ENCODE measurements around the gene GALNT10. TPM values are rescaled to one million over a fixed set of nuclear protein-coding genes. Genes with fewer than 3 reads are reported as not detected.

The GALNT10 gene
- total and polyA plus RNA-seq, 10 of the 15 experiments (the other 5 are each of a cell fraction or from before 2014, with no cell fraction given) = 3.9 to 35.4 (median 15.5) TPM

GRCh38 chr5:154248691-154249090 is 58.2 kb downstream of the GALNT10 start:
- Histone ChIP-seq H3K4me1 (ENCODE audit: control insufficient read depth, insufficient read depth, low read length) (peaks cover 9% of the 10 kb centered on the region; the same call in 1 of the 2 replicates), H3K9ac (ENCODE audit: control insufficient read depth, insufficient read depth, low read length) (no peak overlapping the region), H3K79me2 (ENCODE audit: control insufficient read depth, insufficient read depth, low read length) (peaks cover 8% of the 10 kb centered on the region; the same call in 1 of the 2 replicates), H4K20me1 (ENCODE audit: control insufficient read depth, insufficient read depth) (no peaks in the 10 kb centered on the region), H3K4me2 (ENCODE audit: control insufficient read depth, insufficient read depth) (no peak overlapping the region), H3K4me3 (no peak overlapping the region), H3K9me3 (replicated peaks; ENCODE audit: control insufficient read depth, insufficient read depth, low read length) (peaks cover 8% of the 10 kb centered on the region; the same call in 1 of the 3 replicates), H3K36me3 (ENCODE audit: control insufficient read depth in 2 of 2, insufficient read depth in 2 of 2, low read length in 1 of 2) (no peaks in the 10 kb centered on the region), H2AFZ (ENCODE audit: control insufficient read depth, low read depth, low read length) (no peak overlapping the region), H3K27ac (ENCODE audit: control insufficient read depth, insufficient read depth) (no peak overlapping the region), H3K27me3 (replicated peaks in 1 of 2; ENCODE audit: control insufficient read depth in 2 of 2, insufficient read depth in 2 of 2, low read length in 1 of 2) (no peaks in the 10 kb centered on the region)
- in situ Hi-C loops (cut with MboI) (no loop called here), intact Hi-C loops (cut with micrococcal nuclease; ENCODE audit: unreplicated experiment) (no loop called here)
- ChIA-PET POLR2A (no interaction called here), CTCF (interaction anchor here (1.3 kb wide), 1 partner anchor 12 kb away, joined by 4 read pairs; no protein-coding TSS in a partner anchor), SMC1A (ENCODE audit: uncharacterized antibody, unreplicated experiment) (no interaction called here), RAD21 (ENCODE audit: unreplicated experiment) (interaction anchor here (1.5 kb wide), 1 partner anchor 51 kb away, joined by 3 read pairs; no protein-coding TSS in a partner anchor)
- DNase-seq (ENCODE audit: low read depth, low spot score) (no peak), ATAC-seq (no peak), FAIRE-seq (no peak)
- TF ChIP-seq ZNF622 (IDR thresholded peaks at IDR 0.05) = no peak
- TF ChIP-seq MAX (IDR thresholded peaks at IDR 0.05; ENCODE audit: low read depth, low read length) = no peak
- TF ChIP-seq RBBP5 (conservative IDR thresholded peaks at IDR 0.05) = no peak
- BruUV-seq (replicated peaks) = no TSS peak
- WGBS (ENCODE audit: insufficient coverage, insufficient replicate concordance, low lambda C conversion rate, missing lambda C conversion rate) = 94% methylated on average over 2 of the region's 2 CpGs

GRCh38 chr5:154249826-154250225 is 59.3 kb downstream of the GALNT10 start:
- no peak for FAIRE-seq
- no peak overlapping the region for H2AFZ ChIP-seq (ENCODE audit: control insufficient read depth, low read depth, low read length)
- SMC1A ChIA-PET (ENCODE audit: uncharacterized antibody, unreplicated experiment) = interaction anchor here (0.6 to 1.8 kb wide), 2 partner anchors 57 to 141 kb away, joined by 3 to 5 read pairs; no protein-coding TSS in a partner anchor
- H4K20me1 ChIP-seq (ENCODE audit: control insufficient read depth, insufficient read depth) = no peaks in the 10 kb centered on the region
- RAD21 ChIA-PET (ENCODE audit: unreplicated experiment) = interaction anchor here (1.5 kb wide), 1 partner anchor 52 kb away, joined by 3 read pairs; no protein-coding TSS in a partner anchor
- no peak overlapping the region for H3K27ac ChIP-seq (ENCODE audit: control insufficient read depth, insufficient read depth)
- 95% methylated on average over 3 of the region's 3 CpGs for WGBS (ENCODE audit: insufficient coverage, insufficient replicate concordance, low lambda C conversion rate, missing lambda C conversion rate)
- intact Hi-C loops (cut with micrococcal nuclease; ENCODE audit: unreplicated experiment) = no loop called here
- no TSS peak for BruUV-seq (replicated peaks)
- H3K4me1 ChIP-seq (ENCODE audit: control insufficient read depth, insufficient read depth, low read length) = 0 out of 2 replicates have a peak, but pooled peaks cover 3% of the 10 kb centered on the region
- in situ Hi-C loops (cut with MboI) = no loop called here
- no peak for ATAC-seq
- no peaks in the 10 kb centered on the region for H3K36me3 ChIP-seq (ENCODE audit: control insufficient read depth in 2 of 2, insufficient read depth in 2 of 2, low read length in 1 of 2)
- no peak overlapping the region for H3K4me3 ChIP-seq
- H3K9me3 ChIP-seq (replicated peaks; ENCODE audit: control insufficient read depth, insufficient read depth, low read length) = peaks cover 5% of the 10 kb centered on the region; the same call in 1 of the 3 replicates
- no peak overlapping the region for H3K4me2 ChIP-seq (ENCODE audit: control insufficient read depth, insufficient read depth)
- H3K79me2 ChIP-seq (ENCODE audit: control insufficient read depth, insufficient read depth, low read length) = peaks cover 5% of the 10 kb centered on the region; the same call in 1 of the 2 replicates
- no peak overlapping the region for H3K9ac ChIP-seq (ENCODE audit: control insufficient read depth, insufficient read depth, low read length)
- no peaks in the 10 kb centered on the region for H3K27me3 ChIP-seq (replicated peaks in 1 of 2; ENCODE audit: control insufficient read depth in 2 of 2, insufficient read depth in 2 of 2, low read length in 1 of 2)
- CTCF ChIA-PET = no interaction called here
- no peak for TF ChIP-seq GATAD2B (conservative IDR thresholded peaks at IDR 0.05; ENCODE audit: low read depth)
- no peak for TF ChIP-seq SPI1 (IDR thresholded peaks at IDR 0.05; ENCODE audit: borderline replicate concordance, insufficient read depth, low read depth, low read length)
- POLR2A ChIA-PET = no interaction called here
- DNase-seq (ENCODE audit: low read depth, low spot score) = no peak
